Measurements from ENCODE around the gene IAH1.
"Not testable (repeated sequence)": the region's sequence is repeated elsewhere in the genome, so short reads cannot be mapped to it uniquely, and the experiment has no call there.

The IAH1 gene

DNA sequence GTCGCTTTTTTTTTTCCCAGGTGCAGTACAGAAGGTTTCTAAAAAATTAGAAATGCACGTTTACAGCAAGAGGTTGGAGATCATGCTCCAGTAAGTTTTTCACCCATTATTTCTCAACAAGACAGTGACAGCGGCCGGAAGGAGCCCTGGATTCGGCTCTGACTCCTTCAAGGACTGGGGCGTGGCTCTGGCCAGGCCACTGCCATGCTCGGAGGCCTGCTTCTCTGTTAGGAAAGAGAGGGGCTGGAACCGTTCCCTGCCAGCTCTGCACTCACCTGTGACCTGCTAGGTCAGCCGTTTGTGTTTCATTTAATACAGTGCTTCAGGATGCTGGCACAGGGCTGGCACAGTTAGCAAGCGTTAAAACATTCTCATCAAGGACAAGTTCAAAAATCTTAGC lies 6.7 kb upstream of the IAH1 start:
- in situ Hi-C loops (cut with HindIII; ENCODE audit: low pct_ligation_motif_present, low pct_unique_long_range_greater_than_20kb, low sequenced_read_pairs) = no loop called here
- DNase-seq = no peak

GRCh38 chr2:9471206-9471605 lies 3.1 kb upstream of the IAH1 start:
- no peak for DNase-seq
- in situ Hi-C loops (cut with HindIII; ENCODE audit: low pct_ligation_motif_present, low pct_unique_long_range_greater_than_20kb, low sequenced_read_pairs) = no loop called here

DNA sequence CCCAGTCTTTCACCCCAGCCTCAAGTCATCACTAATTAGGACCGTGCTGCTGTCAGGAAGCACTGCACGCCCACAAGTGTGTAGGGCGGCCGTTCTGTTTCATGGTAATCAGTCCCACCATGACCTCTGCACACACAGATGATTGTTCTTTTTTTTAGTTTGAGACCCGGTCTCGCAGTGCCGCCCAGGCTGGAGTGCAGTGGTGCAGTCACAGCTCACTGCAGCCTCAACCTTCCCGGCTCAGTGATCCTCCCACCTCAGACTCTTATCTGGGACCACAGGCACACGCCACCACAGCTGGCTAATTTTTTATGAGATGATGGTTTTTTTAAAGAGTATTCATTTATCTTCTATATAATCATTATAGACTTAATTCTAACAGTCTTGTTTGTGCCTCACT lies 1.8 kb upstream of the IAH1 start:
- no peak for DNase-seq
- in situ Hi-C loops (cut with HindIII; ENCODE audit: low pct_ligation_motif_present, low pct_unique_long_range_greater_than_20kb, low sequenced_read_pairs) = no loop called here

- peak; percentile 32 for DNase-seq
- in situ Hi-C loops (cut with HindIII; ENCODE audit: low pct_ligation_motif_present, low pct_unique_long_range_greater_than_20kb, low sequenced_read_pairs) = no loop called here
Observed at GRCh38 chr2:9473308-9473984, 905 bp upstream of the IAH1 start.

GRCh38 chr2:9473985-9474360 lies 378 bp upstream of the IAH1 start:
- peak; percentile 46 for DNase-seq

DNA sequence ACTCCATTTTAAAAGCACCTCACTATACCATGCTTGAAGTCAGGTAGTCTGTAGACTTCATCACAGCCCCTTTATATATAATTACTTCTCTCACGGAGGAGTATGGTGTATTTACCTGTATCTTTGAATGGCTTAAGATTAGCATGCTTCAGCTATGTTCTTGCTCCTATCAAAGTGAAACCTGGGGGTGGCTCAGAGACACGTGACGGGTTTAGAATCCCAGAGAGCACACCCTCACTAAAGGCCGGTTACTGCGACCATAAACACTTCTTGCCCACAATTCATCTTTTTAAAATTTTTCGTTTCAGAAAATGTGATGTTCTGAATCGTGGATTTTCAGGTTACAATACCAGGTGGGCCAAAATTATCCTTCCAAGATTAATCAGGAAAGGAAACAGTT lies 3.6 kb downstream of the IAH1 start:
- no peak for DNase-seq
- in situ Hi-C loops (cut with HindIII; ENCODE audit: low pct_ligation_motif_present, low pct_unique_long_range_greater_than_20kb, low sequenced_read_pairs) = no loop called here

More at GRCh38 chr2:9473985-9474360, 378 bp upstream of the IAH1 start:
- in situ Hi-C loops (cut with HindIII; ENCODE audit: low pct_ligation_motif_present, low pct_unique_long_range_greater_than_20kb, low sequenced_read_pairs) = no loop called here

DNA sequence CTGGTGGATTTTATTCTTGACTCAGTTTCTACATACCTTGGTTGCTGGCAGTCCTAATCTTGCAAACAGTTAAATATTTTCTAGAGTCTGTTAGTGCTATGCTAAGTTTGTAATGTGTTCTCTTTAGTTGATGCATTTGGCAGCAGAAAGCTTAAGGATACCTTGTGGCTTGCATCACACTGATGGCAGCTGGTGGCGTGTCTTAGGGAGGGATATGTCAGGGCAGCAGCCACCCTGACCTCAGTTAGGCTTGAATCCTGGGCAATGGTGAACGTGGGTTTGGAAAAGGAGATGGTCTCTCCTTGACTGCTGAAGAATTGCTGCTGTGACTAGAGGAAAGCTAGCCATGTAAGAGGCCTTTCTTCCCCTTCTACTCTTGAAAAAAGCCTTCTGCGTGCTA lies 4.2 kb downstream of the IAH1 start:
- DNase-seq = no peak
- in situ Hi-C loops (cut with HindIII; ENCODE audit: low pct_ligation_motif_present, low pct_unique_long_range_greater_than_20kb, low sequenced_read_pairs) = no loop called here

DNA sequence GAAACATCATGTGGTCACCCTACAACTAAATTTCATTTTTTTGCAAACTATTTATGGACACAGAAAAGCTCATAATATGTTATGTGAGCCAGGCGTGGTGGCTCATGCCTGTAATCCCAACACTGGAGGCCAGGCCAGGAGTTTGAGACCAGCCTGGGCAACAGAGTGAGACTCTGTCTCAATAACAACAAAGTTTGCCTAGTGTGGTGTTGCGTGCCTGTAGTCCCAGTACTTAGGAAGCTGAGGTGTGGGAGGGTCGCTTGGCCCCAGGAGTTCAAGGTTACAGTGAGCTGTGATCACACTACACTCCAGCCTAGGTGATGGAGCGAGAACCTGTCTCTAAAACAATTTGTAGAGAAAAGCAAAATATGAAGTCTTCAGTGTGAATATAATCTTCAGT lies 5.8 kb downstream of the IAH1 start:
- in situ Hi-C loops (cut with HindIII; ENCODE audit: low pct_ligation_motif_present, low pct_unique_long_range_greater_than_20kb, low sequenced_read_pairs) = no loop called here
- DNase-seq = no peak

- DNase-seq = no peak
- in situ Hi-C loops (cut with HindIII; ENCODE audit: low pct_ligation_motif_present, low pct_unique_long_range_greater_than_20kb, low sequenced_read_pairs) = no loop called here
Observed at GRCh38 chr2:9483107-9483506, 8.8 kb downstream of the IAH1 start.

GRCh38 chr2:9484533-9484932 lies 10.2 kb downstream of the IAH1 start:
- no peak for DNase-seq
- in situ Hi-C loops (cut with HindIII; ENCODE audit: low pct_ligation_motif_present, low pct_unique_long_range_greater_than_20kb, low sequenced_read_pairs) = no loop called here

GRCh38 chr2:9488583-9489547 lies 14.5 kb downstream of the IAH1 start:
- DNase-seq = no peak
- in situ Hi-C loops (cut with HindIII; ENCODE audit: low pct_ligation_motif_present, low pct_unique_long_range_greater_than_20kb, low sequenced_read_pairs) = no loop called here

DNA sequence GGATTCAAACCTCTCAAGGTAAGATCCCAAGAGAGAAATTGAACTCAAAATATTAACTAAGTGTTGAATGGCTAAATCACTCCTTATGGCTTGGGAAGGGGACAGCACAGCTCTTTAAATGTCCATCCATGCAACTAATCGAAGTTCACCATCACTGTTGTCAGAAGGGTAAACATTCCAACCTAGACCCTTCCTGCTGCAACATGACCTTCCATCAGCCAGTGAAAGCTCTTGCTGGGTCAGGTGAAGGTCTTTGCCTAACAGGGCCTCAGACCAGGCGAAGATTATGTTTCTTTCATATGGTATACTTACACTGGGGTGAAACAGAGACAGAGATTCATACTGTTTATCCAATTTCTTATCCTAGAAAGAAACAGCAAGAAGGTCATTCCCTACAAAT lies 16.4 kb downstream of the IAH1 start:
- DNase-seq = no peak
- in situ Hi-C loops (cut with HindIII; ENCODE audit: low pct_ligation_motif_present, low pct_unique_long_range_greater_than_20kb, low sequenced_read_pairs) = no loop called here

GRCh38 chr2:9492927-9493326 lies 18.6 kb downstream of the IAH1 start:
- in situ Hi-C loops (cut with HindIII; ENCODE audit: low pct_ligation_motif_present, low pct_unique_long_range_greater_than_20kb, low sequenced_read_pairs) = no loop called here
- DNase-seq = no peak

DNA sequence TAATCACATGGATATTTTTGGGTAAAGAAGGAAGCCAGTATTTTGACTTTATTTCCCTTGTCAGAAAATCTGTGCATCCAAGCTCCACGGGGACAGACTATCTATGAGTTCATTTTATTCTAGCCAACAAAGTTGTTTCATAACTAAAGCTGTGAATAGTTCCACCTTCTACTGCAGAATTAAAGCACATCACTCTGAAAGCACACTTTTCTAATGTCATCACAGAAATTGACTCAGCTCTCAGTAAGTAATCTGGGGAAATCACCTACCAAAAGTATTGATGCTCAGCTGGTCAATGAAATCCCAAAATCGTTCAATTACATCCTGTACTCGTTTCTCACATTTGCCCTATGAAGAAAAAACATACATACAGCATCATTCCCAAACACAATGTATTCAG lies 19.1 kb downstream of the IAH1 start:
- DNase-seq = no peak
- in situ Hi-C loops (cut with HindIII; ENCODE audit: low pct_ligation_motif_present, low pct_unique_long_range_greater_than_20kb, low sequenced_read_pairs) = no loop called here

DNA sequence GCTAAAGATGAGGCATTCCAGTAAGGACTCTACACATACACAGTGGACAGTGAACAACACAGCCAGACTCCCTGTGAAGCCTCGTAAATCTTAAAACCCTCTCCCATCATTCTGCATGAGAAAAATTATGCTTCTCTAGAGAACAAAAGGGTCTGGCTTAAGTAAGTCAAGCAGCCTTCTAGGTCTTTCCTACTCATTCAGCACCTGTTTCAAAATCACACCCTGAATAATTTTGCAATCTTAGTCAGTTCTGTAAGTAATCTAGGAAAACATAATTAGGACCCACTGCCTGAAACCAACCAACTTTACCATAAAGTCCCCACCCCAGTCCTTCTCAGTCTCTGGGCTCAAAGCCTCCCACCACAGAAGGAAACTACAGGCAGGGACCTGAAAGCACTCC lies 19.7 kb downstream of the IAH1 start:
- in situ Hi-C loops (cut with HindIII; ENCODE audit: low pct_ligation_motif_present, low pct_unique_long_range_greater_than_20kb, low sequenced_read_pairs) = no loop called here
- DNase-seq = no peak

GRCh38 chr2:9497017-9497416 lies 22.7 kb downstream of the IAH1 start:
- in situ Hi-C loops (cut with HindIII; ENCODE audit: low pct_ligation_motif_present, low pct_unique_long_range_greater_than_20kb, low sequenced_read_pairs) = no loop called here
- DNase-seq = no peak

DNA sequence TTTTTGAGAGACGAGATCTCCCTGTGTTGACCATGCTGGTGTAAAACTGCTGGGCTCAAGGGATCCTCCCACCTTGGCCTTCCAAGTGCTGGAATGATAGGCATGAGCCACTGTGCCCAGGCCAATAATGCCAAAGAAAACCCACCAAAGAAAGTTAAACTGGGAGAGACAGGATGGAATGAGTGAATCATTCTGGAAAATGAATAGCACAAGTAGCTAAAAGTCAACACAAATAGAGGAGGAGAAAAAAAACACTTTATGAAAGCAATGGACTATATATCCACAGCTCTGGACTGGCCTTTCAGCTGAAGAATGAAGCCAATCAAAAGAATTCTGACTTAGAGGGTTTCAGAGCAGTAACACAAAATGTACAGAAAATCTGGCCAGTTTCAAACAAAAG lies 23.9 kb downstream of the IAH1 start:
- no peak for DNase-seq
- in situ Hi-C loops (cut with HindIII; ENCODE audit: low pct_ligation_motif_present, low pct_unique_long_range_greater_than_20kb, low sequenced_read_pairs) = no loop called here

GRCh38 chr2:9508931-9509330 lies 34.6 kb downstream of the IAH1 start:
- DNase-seq = no peak
- in situ Hi-C loops (cut with HindIII; ENCODE audit: low pct_ligation_motif_present, low pct_unique_long_range_greater_than_20kb, low sequenced_read_pairs) = no loop called here

- in situ Hi-C loops (cut with HindIII; ENCODE audit: low pct_ligation_motif_present, low pct_unique_long_range_greater_than_20kb, low sequenced_read_pairs); DNase-seq: not testable (repeated sequence)
Observed at GRCh38 chr2:9513946-9514345, 39.6 kb downstream of the IAH1 start.

Data from ACHN (cell line).